ENCODE data around the gene GLB1L3.

Gene GLB1L3

DNA sequence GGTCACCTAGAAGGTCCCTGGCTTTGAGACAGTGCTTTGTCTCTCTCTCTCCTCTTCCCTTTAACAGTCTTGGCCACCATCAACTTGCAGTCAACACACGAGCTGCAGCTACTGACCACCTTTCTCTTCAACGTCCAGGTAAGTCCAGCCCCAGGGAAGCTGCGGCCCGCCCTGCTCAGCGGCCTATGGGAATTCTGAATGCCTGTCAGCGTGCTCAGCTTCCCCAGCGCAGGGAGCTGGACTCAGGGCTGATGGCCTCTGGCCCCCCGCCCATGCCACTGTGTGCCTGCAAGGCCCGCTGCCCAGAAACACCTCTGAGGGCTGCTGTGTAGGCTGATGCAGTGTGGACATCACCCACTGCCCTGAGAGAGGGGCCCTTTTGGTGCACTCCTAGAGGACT lies 88.1 kb downstream of the GLB1L3 start:
- Histone ChIP-seq H3K27me3 (ENCODE audit: insufficient read depth, low read length) (peaks cover 2% of the 10 kb centered on the region; the same call in 1 of the 2 replicates), H3K9ac (ENCODE audit: low read depth, low read length) (no peak overlapping the region), H3K4me3 (ENCODE audit: low read length) (no peak overlapping the region), H3K4me1 (ENCODE audit: insufficient read depth, low read length) (no peaks in the 10 kb centered on the region), H3K9me3 (ENCODE audit: insufficient read depth, low read depth, low read length) (no peaks in the 10 kb centered on the region), H3K36me3 (ENCODE audit: insufficient read depth, low read length) (no peaks in the 10 kb centered on the region), H3K27ac (ENCODE audit: low read depth, low read length) (no peak overlapping the region)
- 92% methylated on average over 9 of the region's 9 CpGs for WGBS

DNA sequence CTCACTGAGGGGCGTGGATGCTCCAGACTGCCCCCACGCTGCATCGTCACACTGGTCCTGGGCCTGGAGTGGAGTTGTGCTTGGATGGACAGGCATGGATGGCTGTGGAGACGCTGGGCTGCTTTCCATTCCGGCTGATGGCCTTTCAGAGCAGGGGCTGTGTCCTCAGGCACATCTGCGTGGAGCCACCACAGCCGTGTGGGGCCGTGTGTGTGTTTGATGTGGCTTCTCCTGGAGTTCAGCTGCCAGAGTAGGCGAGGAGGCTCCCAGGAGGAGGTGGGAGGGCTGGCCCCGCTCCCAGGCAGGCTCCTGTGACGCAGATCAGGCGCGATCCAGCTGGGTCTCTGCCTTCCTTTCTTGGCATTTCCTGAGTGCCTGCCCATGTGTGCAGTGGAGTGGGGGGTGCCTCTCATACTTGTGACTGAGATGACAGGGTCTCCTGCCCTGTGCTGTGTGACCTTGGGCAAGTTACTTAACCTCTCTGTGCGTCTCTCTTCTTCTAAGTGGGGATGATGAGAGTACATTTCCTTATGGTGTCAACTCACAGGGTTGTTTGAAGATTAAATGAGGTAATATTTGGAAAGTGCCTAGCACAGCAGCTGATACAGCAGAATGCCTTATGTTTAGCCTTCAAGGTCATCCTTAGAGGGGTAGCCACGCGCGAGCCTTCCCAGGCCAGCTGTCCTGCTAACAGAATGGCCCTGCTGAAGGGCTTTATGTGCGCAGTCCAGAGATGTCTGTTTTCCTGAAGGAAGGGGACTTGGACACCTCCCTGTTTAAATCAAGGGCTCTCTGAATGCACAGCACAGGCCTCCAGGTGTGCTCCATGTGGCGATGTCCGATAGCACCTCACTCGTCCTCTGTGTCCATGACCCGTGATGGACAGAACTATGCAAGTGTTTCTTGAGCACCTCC lies 89.1 kb downstream of the GLB1L3 start:
- Histone ChIP-seq H3K27me3 (ENCODE audit: insufficient read depth, low read length) (no peaks in the 10 kb centered on the region), H3K36me3 (ENCODE audit: insufficient read depth, low read length) (no peaks in the 10 kb centered on the region), H3K9ac (ENCODE audit: low read depth, low read length) (no peak overlapping the region), H3K4me1 (ENCODE audit: insufficient read depth, low read length) (no peaks in the 10 kb centered on the region), H3K27ac (ENCODE audit: low read depth, low read length) (no peak overlapping the region), H3K9me3 (ENCODE audit: insufficient read depth, low read depth, low read length) (no peaks in the 10 kb centered on the region), H3K4me3 (ENCODE audit: low read length) (no peak overlapping the region)
- WGBS, result 92% methylated on average over 22 of the region's 22 CpGs

DNA sequence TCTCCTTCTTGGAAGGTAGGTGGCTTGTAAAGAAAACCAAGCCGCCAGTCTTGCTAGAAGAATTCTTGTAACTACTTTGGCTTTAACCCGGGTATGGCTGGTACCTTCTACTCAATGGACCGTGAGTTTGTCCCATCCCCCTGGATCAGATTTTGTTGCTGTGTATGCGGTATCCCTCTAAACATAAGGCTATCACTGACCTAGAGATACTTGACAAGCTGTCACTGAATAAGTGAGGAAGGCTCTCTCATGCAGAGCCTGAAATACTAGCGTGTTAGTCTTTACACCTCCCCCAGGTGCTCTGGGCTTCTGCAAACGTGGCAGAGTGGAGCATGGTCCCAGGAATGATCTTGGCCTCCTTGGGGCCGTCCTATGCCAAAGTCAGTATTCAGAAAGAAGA lies 90.1 kb downstream of the GLB1L3 start:
- H3K9ac ChIP-seq (ENCODE audit: low read depth, low read length), result no peak overlapping the region
- no peaks in the 10 kb centered on the region for H3K4me1 ChIP-seq (ENCODE audit: insufficient read depth, low read length)
- WGBS, result 92% methylated on average over 7 of the region's 7 CpGs
- H3K36me3 ChIP-seq (ENCODE audit: insufficient read depth, low read length), result no peaks in the 10 kb centered on the region
- no peak overlapping the region for H3K4me3 ChIP-seq (ENCODE audit: low read length)
- H3K27me3 ChIP-seq (ENCODE audit: insufficient read depth, low read length), result no peaks in the 10 kb centered on the region
- H3K9me3 ChIP-seq (ENCODE audit: insufficient read depth, low read depth, low read length), result no peaks in the 10 kb centered on the region
- no peak overlapping the region for H3K27ac ChIP-seq (ENCODE audit: low read depth, low read length)

DNA sequence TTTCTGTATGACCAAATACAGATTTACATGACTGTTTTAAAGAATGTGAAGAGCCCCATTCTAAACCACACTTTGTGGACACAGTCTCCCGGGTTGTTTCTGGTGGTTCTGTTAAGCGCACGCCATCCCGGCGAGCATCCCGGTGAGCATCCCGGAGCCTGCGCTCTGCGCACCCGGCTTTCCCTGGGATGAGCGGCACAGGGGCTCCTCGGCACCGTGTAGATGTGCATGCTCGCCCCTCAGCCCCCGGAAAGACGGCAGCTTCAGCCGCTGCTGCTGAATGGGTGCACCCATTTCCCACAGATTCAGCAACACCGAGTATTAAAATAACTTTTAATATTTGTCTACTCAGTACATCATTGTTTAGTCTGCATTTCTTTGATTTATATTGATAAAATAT lies 91.6 kb downstream of the GLB1L3 start:
- H3K4me3 ChIP-seq (ENCODE audit: low read length), result no peak overlapping the region
- H3K4me1 ChIP-seq (ENCODE audit: insufficient read depth, low read length), result no peaks in the 10 kb centered on the region
- H3K9me3 ChIP-seq (ENCODE audit: insufficient read depth, low read depth, low read length), result no peaks in the 10 kb centered on the region
- 92% methylated on average over 17 of the region's 18 CpGs for WGBS
- H3K36me3 ChIP-seq (ENCODE audit: insufficient read depth, low read length), result no peaks in the 10 kb centered on the region
- no peak overlapping the region for H3K27ac ChIP-seq (ENCODE audit: low read depth, low read length)
- no peaks in the 10 kb centered on the region for H3K27me3 ChIP-seq (ENCODE audit: insufficient read depth, low read length)
- no peak overlapping the region for H3K9ac ChIP-seq (ENCODE audit: low read depth, low read length)

All from HUES64 (cell line).